GM18526 (cell line): ENCODE measurements around the gene MYCN.

ENCODE experiments used
- POLR2A ChIP-seq: IDR thresholded peaks from 3 replicates; pipeline ENCODE4 v1.6.1; 2011; ENCODE audit not compliant: insufficient read length; ENCODE audit errors: extremely low read depth

The MYCN gene

GRCh38 chr2:15984368-15985255, 44.3 kb downstream of the MYCN start:
- TF ChIP-seq POLR2A = no peak

DNA sequence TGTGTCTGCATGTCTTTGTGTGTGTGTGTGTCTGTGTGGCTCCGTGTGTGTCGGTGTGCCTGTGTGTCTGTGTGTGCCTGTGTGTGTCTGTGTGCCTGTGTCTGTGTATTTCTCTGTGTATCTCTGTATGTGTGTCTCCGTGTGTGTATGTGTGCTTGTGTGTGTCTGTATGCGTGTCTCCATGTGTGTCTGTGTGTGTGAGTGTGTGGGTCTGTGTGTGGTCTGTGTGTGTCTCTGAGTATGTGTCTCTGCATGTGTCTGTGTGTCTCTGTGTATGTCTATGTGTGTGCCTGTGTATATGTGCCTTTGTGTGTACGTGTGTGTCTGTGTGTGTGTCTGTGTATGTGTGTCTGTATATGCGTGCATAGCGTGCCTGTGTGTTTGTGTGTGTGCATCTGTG, 45.2 kb downstream of the MYCN start:
- TF ChIP-seq POLR2A = no peak

DNA sequence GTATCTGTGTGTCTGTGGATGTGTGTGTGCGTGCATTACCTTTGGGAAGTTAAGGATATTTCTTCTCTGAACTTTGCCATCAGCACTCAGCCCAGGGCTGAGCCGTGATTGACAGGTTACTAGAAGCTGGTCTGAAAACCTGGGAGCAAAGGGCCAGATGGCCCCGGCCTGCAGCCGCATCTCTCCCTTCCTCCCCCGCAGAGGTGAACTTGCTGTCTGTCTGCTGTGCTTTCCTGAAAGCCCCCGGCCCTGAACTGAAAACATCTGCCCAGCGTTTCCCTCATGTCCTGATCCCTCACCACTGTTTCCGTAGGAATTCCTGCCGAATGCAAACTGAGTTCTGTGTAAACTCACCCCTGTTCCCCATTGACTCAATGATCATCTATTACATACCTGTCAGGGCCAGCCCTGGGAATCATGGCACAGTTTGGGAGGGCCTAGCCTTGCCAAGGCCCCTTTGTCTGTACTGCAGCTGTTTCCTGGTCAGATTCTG, 45.8 kb downstream of the MYCN start:
- no peak for TF ChIP-seq POLR2A

- no peak for TF ChIP-seq POLR2A
Observed at GRCh38 chr2:15986644-15987043, 46.3 kb downstream of the MYCN start.

GRCh38 chr2:15988733-15989132, 48.4 kb downstream of the MYCN start:
- TF ChIP-seq POLR2A = no peak

DNA sequence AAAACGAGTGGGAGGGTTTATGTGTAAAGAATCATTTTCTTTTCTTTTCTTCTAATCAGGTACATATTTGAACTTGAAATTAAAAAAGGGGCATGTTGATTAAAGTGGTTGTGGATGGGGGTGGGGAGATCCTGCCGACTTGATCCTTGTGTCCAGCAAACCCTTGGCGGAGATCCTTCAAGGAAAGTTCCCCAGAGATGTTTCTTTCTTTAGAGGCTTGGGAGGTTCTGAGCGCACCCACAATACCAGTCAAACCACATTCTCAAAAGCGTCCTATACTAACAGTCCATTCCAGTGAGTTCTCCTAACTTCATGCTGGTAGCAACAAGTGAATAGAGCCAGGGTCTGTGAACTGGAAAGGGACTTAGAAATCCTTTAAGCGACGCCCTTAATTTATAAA, 49.2 kb downstream of the MYCN start:
- TF ChIP-seq POLR2A = no peak

DNA sequence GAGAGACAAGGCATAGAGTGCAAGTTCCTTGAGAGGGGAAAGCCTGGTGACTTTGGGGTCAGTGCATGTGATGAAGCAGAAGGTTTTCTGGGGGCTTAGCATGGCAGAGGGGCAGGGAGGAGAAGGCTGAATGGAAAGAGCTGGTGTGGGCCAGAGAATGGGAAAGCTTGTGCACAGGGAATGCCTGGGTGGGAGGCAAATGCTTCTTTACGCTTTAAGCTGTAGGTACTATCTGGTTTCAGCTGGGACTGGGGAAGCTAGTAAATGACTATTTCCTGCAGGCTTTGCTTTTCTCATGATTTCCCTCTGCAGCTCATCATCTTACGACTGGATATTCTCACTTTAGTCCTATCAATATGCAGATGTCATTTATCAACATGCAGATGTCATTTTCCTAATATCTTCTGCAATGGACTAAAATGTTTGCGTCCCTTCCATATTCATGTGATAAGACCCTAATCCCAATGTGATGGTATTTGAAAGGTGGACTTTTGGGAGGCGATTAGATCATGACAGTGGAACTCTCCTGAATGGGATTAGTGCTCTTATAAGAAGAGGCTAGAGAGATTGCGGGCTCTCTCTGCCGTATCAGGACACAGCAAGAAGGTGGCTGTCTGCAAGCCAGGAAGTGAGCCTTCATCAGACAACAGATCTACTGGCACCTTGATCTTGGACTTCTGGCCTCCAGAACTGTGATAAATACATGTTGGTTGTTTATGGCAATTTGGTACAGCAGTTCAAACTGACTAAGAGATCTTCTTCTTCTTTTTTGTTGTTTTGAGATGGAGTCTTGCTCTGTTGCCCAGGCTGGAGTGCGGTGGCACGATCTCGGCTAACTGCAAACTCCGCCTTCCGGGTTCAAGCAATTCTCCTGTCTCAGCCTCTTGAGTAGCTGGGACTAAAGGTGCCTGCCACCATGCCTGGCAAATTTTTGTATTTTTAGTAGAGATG, 50.1 kb downstream of the MYCN start:
- TF ChIP-seq POLR2A = no peak

DNA sequence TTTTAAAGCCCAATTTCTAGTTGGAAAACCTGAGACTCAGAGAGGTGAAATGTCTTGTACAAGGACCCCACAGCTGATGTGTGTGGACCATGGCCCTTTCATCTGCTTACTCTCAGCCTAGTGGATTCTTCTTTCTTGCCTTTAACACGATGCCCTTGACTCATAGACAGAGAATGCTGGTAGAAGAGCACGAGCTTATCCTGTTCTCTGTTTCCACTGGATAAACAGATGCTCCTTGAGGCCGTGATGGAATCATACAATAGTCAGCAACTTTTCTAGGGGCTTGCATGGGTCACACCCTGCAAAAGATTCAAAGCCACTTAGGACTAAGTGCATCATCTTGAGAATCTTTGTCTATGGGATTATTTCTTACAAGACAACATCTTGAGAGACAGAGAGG, 50.9 kb downstream of the MYCN start:
- TF ChIP-seq POLR2A = no peak

- TF ChIP-seq POLR2A = no peak
Observed at GRCh38 chr2:15992457-15993231, 52.3 kb downstream of the MYCN start.

DNA sequence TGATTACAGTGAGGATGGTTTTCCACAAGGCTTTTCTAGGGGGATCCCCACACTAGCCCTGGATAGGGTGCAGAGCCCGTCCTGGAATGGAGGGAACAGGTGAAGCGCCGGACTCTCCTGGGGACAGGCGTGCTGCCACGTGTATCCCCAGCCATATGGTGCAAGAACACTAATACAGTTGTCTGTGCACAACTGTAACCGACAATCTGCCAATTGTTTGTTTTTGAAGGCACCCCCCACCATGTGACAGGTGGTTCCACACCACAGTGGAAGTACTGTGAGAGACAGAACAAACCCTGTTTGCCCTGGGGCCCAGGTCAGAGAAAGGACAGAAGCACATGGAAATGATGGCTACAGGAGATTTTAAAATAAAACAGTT, 52.9 kb downstream of the MYCN start:
- TF ChIP-seq POLR2A = no peak

- no peak for TF ChIP-seq POLR2A
Observed at GRCh38 chr2:15993666-15994065, 53.3 kb downstream of the MYCN start.

GRCh38 chr2:15995603-15996002, 55.3 kb downstream of the MYCN start:
- no peak for TF ChIP-seq POLR2A
